SU-DHL-6 (cell line): ENCODE data around the gene RAD51B.

Experiments used
- H2AFZ ChIP-seq: fragments of 200-600 bp; sonication (generic); 2 replicates; pipeline ENCODE4 v1.6.1; 2014; ENCODE audit warnings: low read depth, mild to moderate bottlenecking, moderate library complexity, mixed read lengths, antibody characterized with exemption, low read length; ENCODE audit not compliant: severe bottlenecking
- H3F3A ChIP-seq: fragments of 200-600 bp; shearing (Covaris generic); 2 replicates; pipeline ENCODE4 v1.6.0; 2016; ENCODE audit warnings: antibody characterized with exemption, mild to moderate bottlenecking; ENCODE audit not compliant: insufficient read depth
- H3K27ac ChIP-seq: fragments of 200-600 bp; sonication (generic); 2 replicates; pipeline ENCODE4 v1.5.1; 2016; ENCODE audit warnings: low read depth, mild to moderate bottlenecking, low read length, moderate library complexity, mixed read lengths
- H3K27me3 ChIP-seq: fragments of 200-600 bp; sonication (generic), shearing (Covaris generic); 2 replicates; pipeline ENCODE4 v1.6.0; 2014; ENCODE audit warnings: mild to moderate bottlenecking, low read length
- H3K36me3 ChIP-seq: fragments of 200-600 bp; sonication (generic); 2 replicates; pipeline ENCODE4 v1.6.1; 2014; ENCODE audit warnings: mild to moderate bottlenecking, low read length, mixed read lengths
- H3K4me2 ChIP-seq: fragments of 300-600, 200-600 bp; shearing (Covaris generic), sonication (generic); 2 replicates; pipeline ENCODE4 v1.6.0; 2014; ENCODE audit warnings: low read length, low read depth, mild to moderate bottlenecking; ENCODE audit not compliant: poor library complexity, severe bottlenecking
- H3K4me3 ChIP-seq: fragments of 200-600 bp; sonication (generic); 2 replicates; pipeline ENCODE4 v1.5.1; 2014; ENCODE audit warnings: antibody characterized with exemption, low read length, mild to moderate bottlenecking, mixed read lengths; ENCODE audit not compliant: insufficient read depth, poor library complexity, severe bottlenecking
- H3K79me2 ChIP-seq: fragments of 200-600 bp; sonication (generic); 2 replicates; pipeline ENCODE4 v1.6.1; 2014; ENCODE audit warnings: mild to moderate bottlenecking, low read length, moderate library complexity; ENCODE audit not compliant: insufficient read depth
- H3K9ac ChIP-seq: fragments of 200-600 bp; sonication (generic); 2 replicates; pipeline ENCODE4 v1.7.0; 2014; ENCODE audit warnings: mild to moderate bottlenecking, low read length
- H3K9me2 ChIP-seq: fragments of 200-600 bp; sonication (generic); replicated peaks from 2 replicates; pipeline ENCODE4 v1.6.1; 2014; ENCODE audit warnings: low read length; ENCODE audit not compliant: insufficient read depth
- H3K9me3 ChIP-seq: fragments of 200-600 bp; sonication (generic); 2 replicates; pipeline ENCODE4 v1.6.1; 2014; ENCODE audit warnings: low read length, mixed read lengths; ENCODE audit not compliant: insufficient read depth
- H4K20me1 ChIP-seq: fragments of 200-600 bp; sonication (generic); 2 replicates; pipeline ENCODE4 v1.6.1; 2014; ENCODE audit warnings: low read depth, mild to moderate bottlenecking, antibody characterized with exemption, low read length, moderate library complexity, mixed read lengths
- CTCF ChIP-seq: fragments of 200-600 bp; sonication (generic); IDR thresholded peaks from one replicate; pipeline ENCODE4 v1.5.1; 2017; ENCODE audit warnings: antibody characterized with exemption, mild to moderate bottlenecking, low read length, moderate library complexity; ENCODE audit not compliant: insufficient read depth, poor library complexity, severe bottlenecking
- EZH2phosphoT487 ChIP-seq: fragments of 200-600 bp; sonication (generic), shearing (Covaris generic); conservative IDR thresholded peaks from 2 replicates; pipeline ENCODE4 v1.6.1; 2018; ENCODE audit warnings: mild to moderate bottlenecking, antibody characterized with exemption, low read length, moderate library complexity, mixed read lengths

RAD51B gene

DNA sequence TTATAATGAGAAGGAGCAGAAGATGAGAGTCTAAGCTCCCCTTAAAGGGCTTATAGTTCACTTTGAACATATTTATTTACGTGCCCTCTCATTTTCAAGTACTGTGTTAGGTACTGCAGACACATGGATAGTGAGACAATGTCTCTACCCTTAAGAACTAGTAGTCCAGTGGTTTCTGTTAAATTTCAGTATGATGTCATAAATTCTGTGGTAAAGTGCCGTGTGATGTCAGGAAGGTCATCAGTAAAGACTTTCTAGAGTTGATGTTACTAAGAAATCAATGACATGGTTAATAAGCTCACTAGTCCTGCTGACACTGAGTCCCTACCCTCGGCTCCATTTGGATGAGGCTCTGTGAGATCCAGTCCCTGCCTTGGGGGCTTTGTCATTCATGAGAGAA is 497.7 kb downstream of the RAD51B start:
- TF ChIP-seq CTCF, result no peak
- no peak for TF ChIP-seq EZH2phosphoT487
- Histone ChIP-seq H3K9me3 (no peaks in the 10 kb centered on the region), H3K79me2 (no peaks in the 10 kb centered on the region), H3K9me2 (no peaks in the 10 kb centered on the region), H3K9ac (no peak overlapping the region), H3K4me3 (no peak overlapping the region), H4K20me1 (no peaks in the 10 kb centered on the region), H3K4me2 (no peak overlapping the region), H3F3A (no peaks in the 10 kb centered on the region), H3K27ac (no peak overlapping the region), H3K36me3 (no peaks in the 10 kb centered on the region; the same call in 1 of the 2 replicates), H2AFZ (no peak overlapping the region), H3K27me3 (no peaks in the 10 kb centered on the region)

DNA sequence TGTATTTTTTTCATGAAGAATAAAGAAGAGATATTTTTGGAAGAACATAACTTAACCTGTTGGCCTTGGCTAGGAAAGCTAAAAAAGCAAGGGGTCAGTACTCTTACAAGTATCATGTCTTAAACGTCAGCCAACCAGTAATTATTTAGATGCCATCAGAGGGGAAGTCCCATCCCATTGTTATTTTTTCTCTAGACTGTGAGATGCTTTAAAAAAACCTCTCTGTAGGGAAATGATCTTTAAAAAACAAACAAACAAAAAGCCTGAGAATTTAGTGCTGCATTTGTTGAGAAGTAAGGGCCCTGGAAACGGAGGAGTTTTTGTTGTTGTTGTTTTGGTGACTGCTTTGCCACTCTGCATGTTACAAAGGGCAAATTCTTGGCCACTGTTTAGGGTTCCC is 499.2 kb downstream of the RAD51B start:
- TF ChIP-seq EZH2phosphoT487, result no peak
- no peak for TF ChIP-seq CTCF
- no peak overlapping the region for H3K4me2 ChIP-seq
- no peak overlapping the region for H3K9ac ChIP-seq
- H2AFZ ChIP-seq, result no peak overlapping the region
- H3K4me3 ChIP-seq, result no peak overlapping the region
- no peaks in the 10 kb centered on the region for H3K9me2 ChIP-seq
- H3K27ac ChIP-seq, result no peak overlapping the region
- H3K9me3 ChIP-seq, result no peaks in the 10 kb centered on the region
- no peaks in the 10 kb centered on the region for H3K79me2 ChIP-seq
- H3F3A ChIP-seq, result no peaks in the 10 kb centered on the region
- H4K20me1 ChIP-seq, result no peaks in the 10 kb centered on the region
- H3K27me3 ChIP-seq, result no peaks in the 10 kb centered on the region
- H3K36me3 ChIP-seq, result no peaks in the 10 kb centered on the region; the same call in 1 of the 2 replicates

- H3K9ac ChIP-seq, result no peak overlapping the region
- no peaks in the 10 kb centered on the region for H3K9me2 ChIP-seq
- H3K27me3 ChIP-seq, result no peaks in the 10 kb centered on the region
- TF ChIP-seq EZH2phosphoT487 (no peak), CTCF (no peak)
- no peak overlapping the region for H2AFZ ChIP-seq
- H3K4me2 ChIP-seq, result no peak overlapping the region
- no peaks in the 10 kb centered on the region for H3K79me2 ChIP-seq
- no peaks in the 10 kb centered on the region for H4K20me1 ChIP-seq
- H3K27ac ChIP-seq, result no peak overlapping the region
- H3K9me3 ChIP-seq, result no peaks in the 10 kb centered on the region
- 0 out of 2 replicates have a peak, but pooled peaks cover 3% of the 10 kb centered on the region for H3F3A ChIP-seq
- H3K4me3 ChIP-seq, result no peak overlapping the region
- H3K36me3 ChIP-seq, result no peaks in the 10 kb centered on the region
Measured at GRCh38 chr14:68320495-68320894, 500.9 kb downstream of the RAD51B start.
